H1 (cell line): Measurements from ENCODE around the gene GPR171. TPM values are rescaled to one million over a fixed set of nuclear protein-coding genes. Genes with fewer than 3 reads are reported as not detected.

Experiments
- CHD7 ChIP-seq: fragments of 300-600 bp; sonication (generic); IDR thresholded peaks from 2 replicates; pipeline ENCODE4 v1.7.1; 2012; ENCODE audit warnings: low read length, moderate library complexity, mild to moderate bottlenecking, inconsistent platforms; ENCODE audit not compliant: insufficient replicate concordance
- KDM1A ChIP-seq: fragments of 200-600, 300-600 bp; sonication (generic); IDR thresholded peaks from 2 replicates; pipeline ENCODE4 v1.7.1; 2016; ENCODE audit warnings: mild to moderate bottlenecking, low read length, borderline replicate concordance
- KDM4A ChIP-seq: IDR thresholded peaks from one replicate; pipeline ENCODE4 v1.7.1; 2012; ENCODE audit warnings: low read depth, mild to moderate bottlenecking, moderate library complexity, low read length, inconsistent platforms; ENCODE audit not compliant: severe bottlenecking
- NRF1 ChIP-seq: IDR thresholded peaks from 2 replicates; pipeline ENCODE4 v1.6.1; 2011; ENCODE audit warnings: mild to moderate bottlenecking, low read depth, low read length, improper control_type of control experiment
- RAD21 ChIP-seq, 2 experiments: IDR thresholded peaks in 1 of 2; conservative IDR thresholded peaks in 1 of 2; 2 replicates each; pipeline ENCODE4 v1.6.1; 2011; ENCODE audit warnings: low read depth in 2 of 2, low read length in 2 of 2, improper control_type of control experiment in 1 of 2, inconsistent platforms in 1 of 2, mild to moderate bottlenecking in 1 of 2, moderate library complexity in 1 of 2
- SAP30 ChIP-seq: fragments of 300-600 bp; sonication (generic); IDR thresholded peaks from 2 replicates; pipeline ENCODE4 v1.7.1; 2012; ENCODE audit warnings: low read length, moderate library complexity, mild to moderate bottlenecking, inconsistent platforms; ENCODE audit not compliant: insufficient read depth, insufficient replicate concordance
- SP2 ChIP-seq: IDR thresholded peaks from 2 replicates; pipeline ENCODE4 v1.6.1; 2012; ENCODE audit warnings: mild to moderate bottlenecking, low read length, inconsistent platforms
- SRF ChIP-seq: IDR thresholded peaks from 2 replicates; pipeline ENCODE4 v1.6.1; 2011; ENCODE audit warnings: mild to moderate bottlenecking, low read depth, low read length, moderate library complexity
- polyA plus RNA-seq, 7 experiments: library from polyadenylated mRNA; depleted of rRNA in 3 of 7; stranded (reverse) in 5 of 7; unstranded in 2 of 7; fragments of >200 nt in 5 of 7; fragments of 200-250 nt in 2 of 7; gene quantifications; 1 replicate in 5 of 7; 2 replicates in 1 of 7; 4 replicates in 1 of 7; pipeline versions ENCODE4 v1.2.1 to v1.2.3, GENCODE V29; 2011 to 2013; ENCODE audit warnings: missing spikeins in 2 of 7, mixed read lengths in 2 of 7
- total RNA-seq: library from RNA; stranded (reverse); fragmentation: NEBNext Ultra II Directional; extraction: Animal tissue kit (Norgen Biotek cat#: 25700); gene quantifications from 2 replicates; pipeline ENCODE4 v1.2.1, GENCODE V29; 2021

The GPR171 gene
- total and polyA plus RNA-seq, 2 of the 8 experiments (the other 6 are each of a cell fraction or from before 2014, with no cell fraction given), result not detected

- no peak for TF ChIP-seq CHD7
- TF ChIP-seq SAP30, result no peak
- TF ChIP-seq RAD21 (IDR thresholded peaks at IDR 0.05 in 1 of 2, conservative IDR thresholded peaks at IDR 0.05 in 1 of 2; ENCODE audit: low read depth in 2 of 2, low read length in 2 of 2), result no peak
- no peak for TF ChIP-seq KDM4A
- no peak for TF ChIP-seq SP2
- TF ChIP-seq SRF, result no peak
- TF ChIP-seq KDM1A, result no peak
- TF ChIP-seq NRF1, result no peak
These were observed 24.3 kb upstream of the GPR171 start (continued) for GRCh38 chr3:151227266-151227806.
